Sigmoid colon (tissue), 4 donors: ENCODE measurements around the gene DNAH14.

Experiments
- CTCF ChIP-seq, 4 experiments: fragments of 450-650 bp in 3 of 4; fragments of 200-600 bp in 1 of 4; IDR thresholded peaks; one replicate each; pipeline ENCODE4 v1.5.1; 2016 to 2019; ENCODE audit warnings: antibody characterized with exemption in 4 of 4, mild to moderate bottlenecking in 3 of 4, moderate library complexity in 2 of 4
- EP300 ChIP-seq, 4 donors: sonication (generic); formaldehyde crosslinking; IDR thresholded peaks; one replicate each; pipeline ENCODE4 v1.6.1; 2017; ENCODE audit warnings: antibody characterized with exemption in 4 of 4
- POLR2A ChIP-seq, 2 donors: fragments of 450-650 bp; IDR thresholded peaks; one replicate each; pipeline ENCODE4 v1.6.1; 2016; ENCODE audit warnings: antibody characterized with exemption in 2 of 2, mild to moderate bottlenecking in 2 of 2, moderate library complexity in 2 of 2
- POLR2AphosphoS5 ChIP-seq, 4 donors: sonication (generic); formaldehyde crosslinking; IDR thresholded peaks; one replicate each; pipeline ENCODE4 v1.6.1; 2017; ENCODE audit warnings: antibody characterized with exemption in 4 of 4

GRCh38 chr1:224882264-224882663, 47.2 kb upstream of the DNAH14 start:
- TF ChIP-seq POLR2A (IDR thresholded peaks at IDR 0.05) = no peak
- no peak for TF ChIP-seq CTCF (IDR thresholded peaks at IDR 0.05)
- TF ChIP-seq POLR2AphosphoS5 (IDR thresholded peaks at IDR 0.05) = no peak
- TF ChIP-seq EP300 (IDR thresholded peaks at IDR 0.05) = no peak
